ENCODE measurements around the gene CLEC2D.

- TF ChIP-seq POLR2A (IDR thresholded peaks at IDR 0.05; ENCODE audit: low read length) (no peak), GATA1 (IDR thresholded peaks at IDR 0.05; ENCODE audit: low read depth, low read length) (no peak)
Observed at GRCh38 chr12:9741726-9742125, 72.2 kb downstream of the CLEC2D start.

Measured in erythroblast (primary cell).